NCI-H510A (cell line): ENCODE data around the gene REEP5.
"Not testable (repeated sequence)": the region's sequence is repeated elsewhere in the genome, so short reads cannot be mapped to it uniquely, and the experiment has no call there.

Experiments
- DNase-seq: peaks from one replicate; lab custom pipeline; 2025; lab: John Stamatoyannopoulos, UW

The REEP5 gene

DNA sequence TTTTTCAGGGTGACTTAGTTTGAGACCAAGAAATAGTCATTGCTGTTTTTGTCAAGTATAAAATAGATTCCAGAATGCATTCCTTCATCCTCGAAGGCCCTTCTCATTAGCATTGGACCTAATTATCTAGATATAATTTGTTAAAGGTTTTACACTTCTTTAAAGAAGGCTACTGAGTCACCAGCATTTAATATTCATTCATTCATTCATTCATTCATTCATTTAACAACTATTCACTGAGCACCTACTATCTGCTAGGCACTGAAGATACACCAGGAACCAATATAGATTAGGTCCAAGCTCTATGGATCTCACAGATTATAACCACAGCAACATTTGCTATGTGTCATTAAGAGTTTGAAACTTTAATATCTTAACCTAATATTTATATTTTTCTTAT lies 11.1 kb upstream of the REEP5 start:
- DNase-seq = no peak

DNA sequence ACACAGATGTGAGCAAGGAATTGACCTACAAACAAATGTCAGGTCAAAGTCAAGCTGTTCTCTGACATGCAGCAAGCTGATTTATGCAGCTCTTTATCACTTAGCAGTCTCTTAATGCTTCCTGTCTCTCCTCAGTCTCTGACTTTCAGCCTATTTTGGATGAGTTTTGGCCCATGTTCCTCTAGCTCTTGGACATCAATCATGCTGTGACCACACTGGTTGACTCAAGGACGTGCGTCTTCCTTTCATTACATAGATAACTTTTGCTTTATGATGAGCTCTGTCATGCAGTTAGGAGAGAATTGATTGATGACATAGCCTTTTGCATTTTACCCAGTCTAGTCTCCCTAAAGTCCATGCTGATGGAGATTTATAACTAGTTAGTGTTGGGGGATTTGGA lies 9.4 kb upstream of the REEP5 start:
- DNase-seq = no peak

GRCh38 chr5:112930082-112930344 lies 8.0 kb upstream of the REEP5 start:
- no peak for DNase-seq

DNA sequence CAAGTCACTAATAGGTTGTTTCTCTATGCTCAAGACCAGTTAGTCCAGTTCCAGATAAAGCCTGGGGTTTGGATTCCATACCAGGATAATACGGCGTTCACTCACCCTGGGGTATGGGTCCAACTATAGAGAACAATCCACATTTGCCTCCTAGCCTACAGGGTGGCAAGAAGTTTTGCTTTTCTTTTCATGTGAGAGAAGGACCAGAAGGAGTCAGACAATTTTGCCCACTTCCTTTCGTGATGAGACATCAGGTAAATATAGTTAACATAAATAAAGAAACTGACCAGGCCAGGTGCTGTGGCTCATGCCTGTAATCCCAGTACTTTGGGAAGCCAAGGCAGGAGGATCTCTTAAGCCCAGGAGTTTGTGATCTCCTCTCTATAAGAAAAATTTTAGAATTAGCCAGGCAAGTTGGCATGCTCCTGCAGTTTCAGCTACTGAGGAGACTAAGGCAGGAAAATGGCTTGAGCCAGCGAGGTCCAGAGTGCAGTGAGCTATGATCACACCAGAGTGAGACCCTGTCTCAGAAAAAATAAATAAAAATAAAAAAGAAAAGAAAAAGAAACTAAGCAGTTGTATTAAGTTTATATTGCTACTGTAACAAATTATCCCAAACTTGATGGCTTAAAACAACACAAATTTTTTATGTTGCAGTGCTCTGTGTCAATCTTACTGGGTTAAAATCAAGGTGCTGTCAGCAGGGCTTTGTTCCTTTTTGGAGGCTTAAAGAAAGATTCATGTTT lies 7.5 kb upstream of the REEP5 start:
- DNase-seq = no peak

DNA sequence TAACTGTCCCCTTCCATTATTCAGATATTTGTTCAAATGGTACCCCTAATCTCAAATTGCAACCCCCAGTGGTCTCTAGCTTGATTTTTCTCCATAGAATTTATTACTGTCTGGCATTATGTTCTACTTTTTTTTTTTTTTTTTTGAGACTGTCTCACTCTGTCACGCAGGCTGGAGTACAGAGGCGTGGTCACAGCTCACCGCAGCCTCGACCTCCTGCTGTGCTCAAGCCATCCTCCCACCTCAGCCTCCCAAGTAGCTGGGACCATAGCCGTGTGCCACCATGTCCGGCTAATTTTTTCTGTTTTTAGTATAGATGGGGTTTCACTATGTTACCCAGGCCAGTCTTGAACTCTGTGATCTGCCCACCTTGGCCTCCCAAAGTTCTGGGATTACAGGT lies 2.0 kb upstream of the REEP5 start:
- DNase-seq = no peak

GRCh38 chr5:112923148-112923917 lies 1.3 kb upstream of the REEP5 start:
- DNase-seq = no peak

DNA sequence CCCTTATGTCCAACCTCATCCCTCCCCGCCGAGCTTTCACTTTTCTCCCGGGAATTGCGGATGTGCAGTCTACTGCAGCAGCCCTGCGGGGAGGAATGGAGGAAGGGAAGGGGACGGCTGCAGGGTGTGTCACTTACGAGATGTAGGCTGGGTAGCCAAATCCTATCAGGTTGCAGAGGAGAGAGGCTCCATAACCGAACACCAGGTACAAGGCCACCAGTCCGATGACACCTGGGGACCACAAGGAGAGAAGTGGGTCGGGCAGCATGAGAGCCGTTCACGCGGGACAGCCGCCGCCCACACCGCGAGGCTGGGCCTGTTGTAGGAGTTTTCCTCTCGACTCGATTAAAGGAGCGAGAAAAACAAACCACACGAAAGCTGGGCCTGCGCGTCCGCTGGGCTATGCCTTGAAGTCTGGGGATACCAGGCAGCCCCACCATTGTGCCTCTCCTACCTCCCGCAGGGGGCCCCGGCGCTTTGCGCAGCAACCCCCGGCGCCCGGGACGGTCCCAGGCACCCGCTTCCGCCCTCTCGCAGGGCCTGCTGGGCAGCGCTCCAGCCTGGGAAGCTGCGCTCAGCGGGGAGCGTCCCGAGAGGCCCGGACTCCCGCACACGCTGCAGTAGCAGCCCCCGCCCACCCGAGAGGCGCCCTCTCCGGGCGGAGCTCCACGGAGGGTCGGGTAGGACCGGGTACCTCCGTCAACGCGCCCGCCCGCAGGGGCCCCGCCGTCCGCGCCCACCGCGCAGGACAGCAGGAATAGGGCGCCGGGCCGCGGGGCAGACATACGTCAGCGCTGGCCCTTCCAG lies 798 bp downstream of the REEP5 start:
- peak; percentile 32 for DNase-seq

GRCh38 chr5:112919972-112920371 lies 2.1 kb downstream of the REEP5 start:
- no peak for DNase-seq

DNA sequence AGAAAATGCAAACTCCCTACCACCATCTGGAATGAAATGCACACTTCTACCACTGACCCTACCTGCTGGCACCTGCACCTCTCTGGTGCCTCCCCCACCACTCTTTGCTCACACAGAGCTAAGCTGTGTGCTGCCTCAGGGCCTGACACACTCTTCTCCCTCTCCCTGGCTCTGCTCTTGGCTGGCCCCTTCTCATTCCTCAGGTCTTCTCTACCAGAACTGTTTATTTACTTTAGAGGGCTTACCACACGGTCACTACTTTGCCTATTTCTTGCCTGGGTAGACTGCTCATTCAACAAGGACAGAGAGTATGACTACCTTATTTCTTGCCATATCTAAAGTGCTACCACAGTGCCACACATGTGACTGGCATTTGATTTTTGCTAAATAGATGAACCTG lies 3.3 kb downstream of the REEP5 start:
- DNase-seq = no peak

DNA sequence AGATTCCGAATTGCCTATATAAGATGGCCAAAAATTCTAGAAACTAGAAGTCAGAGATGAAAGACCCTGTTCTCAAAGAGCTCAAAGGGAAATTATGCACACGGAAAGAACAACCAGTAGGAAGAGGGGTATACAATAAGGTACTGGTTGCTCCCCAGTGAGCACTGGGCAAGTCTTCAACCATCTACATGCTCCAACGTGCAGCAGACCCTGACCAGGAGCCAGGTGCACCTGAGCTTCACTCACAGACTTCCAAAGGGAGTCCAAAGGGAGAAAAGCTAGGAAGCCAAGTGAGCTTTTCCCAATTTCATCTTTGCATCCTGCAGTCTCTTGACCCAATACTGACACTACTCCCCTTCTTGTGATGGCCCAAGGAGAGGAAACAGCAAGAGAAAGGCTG lies 3.9 kb downstream of the REEP5 start:
- DNase-seq = no peak

DNA sequence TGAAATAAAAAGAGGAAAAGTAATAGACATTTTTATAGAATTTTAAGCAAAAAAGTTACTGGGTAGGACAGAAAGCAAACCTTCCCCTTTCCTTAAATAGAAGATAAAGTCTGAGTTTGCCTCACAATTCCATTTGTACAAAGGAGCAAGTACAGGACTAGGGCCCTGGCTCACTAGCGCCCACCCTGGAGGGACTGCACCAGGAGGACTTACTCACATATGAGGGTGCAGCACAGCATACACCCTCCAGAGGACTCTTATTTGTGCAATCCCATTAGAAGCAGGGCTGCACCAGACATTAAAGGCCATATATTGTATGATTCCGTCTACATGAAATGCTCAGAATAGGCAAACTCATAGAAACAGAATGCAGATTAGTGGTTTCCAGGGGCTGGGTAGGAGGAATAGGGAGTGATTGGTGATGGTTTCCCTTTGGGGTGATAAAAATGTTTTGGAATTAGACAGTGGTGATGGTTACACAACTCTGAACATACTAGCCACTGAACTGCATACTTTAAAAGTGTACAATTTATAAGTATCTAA lies 4.5 kb downstream of the REEP5 start:
- no peak for DNase-seq

- DNase-seq = no peak
Observed at GRCh38 chr5:112915831-112916230, 6.2 kb downstream of the REEP5 start.

- no peak for DNase-seq
Observed at GRCh38 chr5:112914584-112914983, 7.4 kb downstream of the REEP5 start.

GRCh38 chr5:112910529-112910928 lies 11.5 kb downstream of the REEP5 start:
- no peak for DNase-seq

DNA sequence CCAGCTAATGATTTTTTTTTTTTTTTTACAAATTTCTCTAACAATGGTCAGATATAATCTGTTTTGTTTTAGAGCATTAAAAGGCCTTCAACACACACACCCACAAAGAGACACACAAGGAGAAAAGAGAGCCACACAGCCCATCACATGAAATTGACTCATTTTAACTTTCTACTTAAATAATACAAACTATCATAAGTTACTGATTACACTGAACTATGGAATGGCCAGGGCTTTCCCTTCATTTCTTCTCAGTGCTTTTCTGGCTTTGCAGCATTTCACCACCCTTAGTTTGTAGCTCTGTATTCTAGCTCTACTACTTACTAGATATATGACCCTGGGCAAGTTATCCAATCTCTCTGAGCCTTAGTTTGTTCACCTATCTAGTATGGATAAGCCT lies 13.2 kb downstream of the REEP5 start:
- DNase-seq = no peak

DNA sequence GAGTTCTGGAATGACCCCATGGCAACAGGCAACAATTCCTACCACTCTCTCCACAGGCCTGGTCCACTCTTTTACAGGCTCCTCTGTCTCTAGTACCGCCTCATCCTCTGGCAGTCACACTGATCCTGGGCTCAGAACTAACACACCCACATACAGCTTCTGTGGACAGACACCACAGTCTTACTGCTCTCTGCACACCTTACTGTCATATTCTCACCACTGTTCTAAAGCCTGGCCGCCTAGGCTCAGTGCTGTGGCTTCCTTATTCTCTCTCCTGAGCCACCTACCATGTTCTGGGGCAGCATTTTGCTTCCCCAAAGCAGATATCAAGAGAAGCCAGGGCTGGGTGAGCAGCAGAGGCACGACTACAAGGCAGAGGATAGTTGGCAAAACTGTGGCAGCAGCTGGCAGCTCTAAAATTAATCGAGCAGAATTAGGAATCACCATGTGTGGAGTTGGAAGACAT lies 14.8 kb downstream of the REEP5 start:
- no peak for DNase-seq

DNA sequence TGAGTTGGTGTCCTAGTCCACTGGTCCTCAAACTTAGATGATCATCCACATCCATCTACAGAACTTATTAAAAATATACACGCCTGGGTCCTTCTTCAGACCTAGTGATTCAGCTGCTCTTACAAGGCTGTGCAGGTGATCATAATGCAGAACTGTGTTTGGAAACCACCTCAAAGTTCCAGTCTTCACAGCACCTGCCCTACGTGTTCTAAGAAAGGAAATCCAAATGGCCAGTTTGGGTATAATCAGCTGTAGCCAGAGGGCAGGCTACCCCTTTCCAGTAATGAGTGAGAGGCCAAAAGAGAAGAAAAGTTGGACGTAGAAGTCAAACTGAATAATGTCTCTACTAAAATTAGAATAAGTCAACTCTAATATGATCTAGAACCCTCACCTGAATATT lies 15.4 kb downstream of the REEP5 start:
- DNase-seq = no peak

DNA sequence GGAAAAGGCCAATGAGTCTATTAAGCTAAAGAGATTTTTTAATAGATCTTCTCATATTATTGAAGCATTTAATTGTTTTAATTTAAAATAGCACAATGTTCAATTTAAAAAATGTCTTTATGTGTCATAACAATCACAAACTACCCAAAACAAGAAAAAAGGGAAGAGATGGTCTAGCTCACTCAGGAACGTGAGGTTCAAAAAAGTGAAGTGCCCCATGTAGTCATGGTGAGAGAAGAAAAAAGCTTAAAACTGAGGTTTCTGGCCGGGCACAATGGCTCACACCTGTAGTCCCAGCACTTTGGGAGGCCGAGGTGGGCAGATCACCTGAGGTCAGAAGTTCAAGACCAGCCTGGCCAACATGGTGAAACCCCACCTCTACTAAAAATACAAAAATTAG lies 17.0 kb downstream of the REEP5 start:
- DNase-seq = not testable (repeated sequence)

DNA sequence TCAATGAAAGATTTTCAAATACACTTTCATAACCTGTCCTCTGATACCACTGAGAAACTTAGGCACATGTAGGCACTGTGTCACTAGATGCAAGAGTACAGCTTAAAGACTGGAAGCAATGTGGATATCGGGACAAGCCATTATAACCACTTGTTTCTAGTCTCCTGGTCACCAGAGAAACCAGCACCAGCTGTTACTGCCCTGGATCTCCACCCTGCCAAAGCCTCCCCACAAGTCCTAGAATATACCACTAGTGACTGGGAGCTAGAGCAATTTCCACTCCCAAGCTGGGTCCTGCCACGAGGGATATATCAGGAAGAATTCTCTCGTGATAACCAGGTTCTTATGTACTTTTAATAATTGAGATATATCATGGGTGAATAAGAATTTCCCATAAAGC lies 19.5 kb downstream of the REEP5 start:
- DNase-seq = no peak

GRCh38 chr5:112895682-112896081 lies 26.3 kb downstream of the REEP5 start:
- no peak for DNase-seq

DNA sequence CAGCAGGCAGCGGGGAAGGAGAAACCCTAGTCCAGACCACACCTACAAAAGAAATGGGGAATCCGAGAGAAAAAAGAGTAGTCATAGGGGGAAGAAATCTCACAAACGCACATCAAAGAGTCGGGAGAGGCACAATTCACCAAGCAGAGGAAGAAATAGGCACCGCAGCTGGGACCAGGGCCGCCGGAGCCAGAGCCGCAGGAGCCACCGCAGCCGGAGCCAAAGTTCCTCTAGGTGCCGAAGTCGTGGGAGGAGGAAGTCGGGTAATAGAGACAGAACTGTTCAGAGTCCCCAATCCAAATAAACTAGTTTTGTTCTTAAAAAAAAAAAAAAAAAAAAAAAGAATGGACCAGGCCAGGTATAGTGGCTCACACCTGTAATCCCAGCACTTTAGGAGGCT lies 29.3 kb downstream of the REEP5 start:
- DNase-seq = no peak

GRCh38 chr5:112892066-112892465 lies 30.0 kb downstream of the REEP5 start:
- not testable (repeated sequence) for DNase-seq

GRCh38 chr5:112886975-112887374 lies 35.1 kb downstream of the REEP5 start:
- no peak for DNase-seq
